RCC 7860 (cell line): Measurements from ENCODE around the gene INTS3.
"Not testable (repeated sequence)": the region's sequence is repeated elsewhere in the genome, so short reads cannot be mapped to it uniquely, and the experiment has no call there.

ENCODE experiments used
- DNase-seq: peaks from one replicate; pipeline ENCODE4 v3.0.0-alpha.2; 2015; ENCODE audit warnings: low spot score
- FAIRE-seq: peaks from 2 replicates; lab custom pipeline; 2012; peaks lifted over from hg19 to GRCh38; lab: Jason Lieb, UNC

The INTS3 gene

GRCh38 chr1:153752571-153753195, 24.8 kb downstream of the INTS3 start:
- FAIRE-seq, result peak; percentile 92
- peak; percentile 90 for DNase-seq

- FAIRE-seq (no peak), DNase-seq (no peak)
Observed at GRCh38 chr1:153754266-153754665, 26.4 kb downstream of the INTS3 start.

- no peak for FAIRE-seq
Observed at GRCh38 chr1:153760440-153760839, 32.6 kb downstream of the INTS3 start.

GRCh38 chr1:153763365-153764225, 35.7 kb downstream of the INTS3 start:
- no peak for DNase-seq
- no peak for FAIRE-seq

More at GRCh38 chr1:153760440-153760839, 32.6 kb downstream of the INTS3 start:
- DNase-seq, result no peak

GRCh38 chr1:153764310-153764709, 36.5 kb downstream of the INTS3 start:
- FAIRE-seq, result no peak
- no peak for DNase-seq

GRCh38 chr1:153766663-153767062, 38.8 kb downstream of the INTS3 start:
- DNase-seq, FAIRE-seq: not testable (repeated sequence)

GRCh38 chr1:153767519-153767918, 39.7 kb downstream of the INTS3 start:
- FAIRE-seq, result no peak
- DNase-seq, result no peak

GRCh38 chr1:153768316-153769181, 40.7 kb downstream of the INTS3 start:
- DNase-seq (no peak), FAIRE-seq (no peak)

- DNase-seq, result no peak
- no peak for FAIRE-seq
Observed at GRCh38 chr1:153769221-153769620, 41.4 kb downstream of the INTS3 start.

GRCh38 chr1:153770797-153771196, 42.9 kb downstream of the INTS3 start:
- no peak for DNase-seq
- FAIRE-seq, result no peak

GRCh38 chr1:153771261-153771660, 43.4 kb downstream of the INTS3 start:
- no peak for DNase-seq
- no peak for FAIRE-seq

- DNase-seq (no peak), FAIRE-seq (no peak)
Observed at GRCh38 chr1:153771841-153772593, 44.2 kb downstream of the INTS3 start.

GRCh38 chr1:153773096-153773921, 45.5 kb downstream of the INTS3 start:
- no peak for FAIRE-seq
- no peak for DNase-seq

GRCh38 chr1:153774026-153774595, 46.3 kb downstream of the INTS3 start:
- DNase-seq (no peak), FAIRE-seq (no peak)

- FAIRE-seq, result no peak
- DNase-seq, result no peak
Observed at GRCh38 chr1:153774780-153775457, 47.1 kb downstream of the INTS3 start, which contains the start of gene SLC27A3. Gene SLC27A3, plus strand, starts transcription at chr1:153775407. Its CDS starts 91 bp downstream, at chr1:153775498.

GRCh38 chr1:153775458-153776327, 47.8 kb downstream of the INTS3 start:
- no peak for DNase-seq
- no peak for FAIRE-seq

GRCh38 chr1:153776352-153776751, 48.5 kb downstream of the INTS3 start:
- DNase-seq (no peak), FAIRE-seq (no peak)
